Measurements from ENCODE around the gene POGZ.
A peak's percentile ranks its signal among the peaks of the same experiment; 100 is the strongest.
"Not testable (repeated sequence)": the region's sequence is repeated elsewhere in the genome, so short reads cannot be mapped to it uniquely, and the experiment has no call there.

POGZ gene

DNA sequence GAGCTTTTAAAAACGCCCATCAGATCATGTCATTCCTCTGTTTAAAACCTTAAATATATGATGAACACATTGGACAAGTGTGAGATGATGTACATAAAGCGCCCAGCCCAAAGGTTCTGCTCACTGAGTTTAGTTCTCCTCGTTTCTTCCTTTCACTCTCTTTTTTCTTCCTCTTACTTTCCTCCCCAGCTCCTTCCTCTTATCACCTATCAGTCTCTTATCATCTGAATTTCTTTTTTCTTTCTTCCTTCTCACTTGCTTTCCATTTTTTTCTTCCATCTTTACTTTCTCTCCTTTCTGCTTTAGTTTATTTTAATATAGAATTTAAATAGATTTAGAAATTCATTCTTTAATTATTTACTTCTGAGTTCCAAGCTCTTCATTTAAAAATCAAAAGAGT is 17.8 kb upstream of the POGZ start:
- no peak for DNase-seq

DNA sequence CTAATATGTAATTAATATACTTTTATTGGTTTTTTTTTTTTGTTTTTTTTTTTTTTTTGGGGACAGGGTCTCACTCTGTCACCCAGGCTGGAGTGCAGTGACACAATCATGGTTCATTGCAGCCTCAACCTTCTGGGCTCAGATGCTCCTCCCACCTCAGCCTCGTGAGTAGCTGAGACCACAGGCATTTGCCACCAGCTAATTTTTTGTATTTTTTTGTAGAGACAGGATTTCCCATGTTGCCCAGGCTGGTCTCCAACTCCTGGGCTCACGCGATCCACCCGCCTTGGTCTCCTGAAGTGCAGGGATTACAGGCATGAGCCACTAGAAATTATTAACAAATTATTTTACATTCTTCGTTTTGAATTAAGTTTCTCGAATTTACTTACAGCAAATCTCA is 16.8 kb upstream of the POGZ start:
- DNase-seq, result no peak

DNA sequence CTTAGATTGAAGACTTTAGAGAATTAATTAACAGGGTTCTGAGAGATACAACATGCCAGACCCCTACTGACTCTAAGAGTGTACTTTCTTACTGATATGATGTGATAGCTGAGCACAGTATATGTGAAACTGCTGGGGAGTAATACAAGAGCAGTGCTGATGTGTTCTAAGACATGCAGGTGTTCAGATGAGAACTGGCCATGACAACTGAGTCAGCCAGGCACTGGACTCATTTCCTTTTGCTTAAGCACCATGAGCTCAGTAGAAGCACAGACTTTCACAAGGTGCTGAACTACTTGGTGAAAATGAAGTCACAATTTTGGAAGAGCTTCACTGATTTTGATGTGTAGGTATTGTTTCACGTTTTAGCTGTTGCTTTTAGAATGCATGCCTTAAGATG is 15.9 kb upstream of the POGZ start:
- no peak for DNase-seq

DNA sequence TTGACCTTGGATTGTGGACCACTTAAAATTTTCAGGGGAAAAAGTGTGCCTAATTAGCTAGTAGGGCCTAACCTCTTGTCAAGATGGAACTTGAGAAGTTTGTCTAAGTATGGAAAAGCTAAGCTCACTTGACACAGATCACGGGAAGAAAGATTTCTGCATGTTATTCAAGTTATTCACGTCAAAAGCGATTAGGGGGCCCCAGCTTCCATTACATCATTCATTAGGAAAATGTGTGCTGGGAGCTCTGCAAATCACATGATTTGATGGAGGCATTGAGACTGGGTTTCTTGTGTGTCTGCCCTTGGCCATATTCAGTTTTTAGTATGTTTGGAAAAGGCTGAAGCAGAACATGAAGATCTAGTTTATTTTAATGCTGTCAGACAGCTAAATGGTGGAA is 15.5 kb upstream of the POGZ start:
- peak; percentile 74 for DNase-seq

DNA sequence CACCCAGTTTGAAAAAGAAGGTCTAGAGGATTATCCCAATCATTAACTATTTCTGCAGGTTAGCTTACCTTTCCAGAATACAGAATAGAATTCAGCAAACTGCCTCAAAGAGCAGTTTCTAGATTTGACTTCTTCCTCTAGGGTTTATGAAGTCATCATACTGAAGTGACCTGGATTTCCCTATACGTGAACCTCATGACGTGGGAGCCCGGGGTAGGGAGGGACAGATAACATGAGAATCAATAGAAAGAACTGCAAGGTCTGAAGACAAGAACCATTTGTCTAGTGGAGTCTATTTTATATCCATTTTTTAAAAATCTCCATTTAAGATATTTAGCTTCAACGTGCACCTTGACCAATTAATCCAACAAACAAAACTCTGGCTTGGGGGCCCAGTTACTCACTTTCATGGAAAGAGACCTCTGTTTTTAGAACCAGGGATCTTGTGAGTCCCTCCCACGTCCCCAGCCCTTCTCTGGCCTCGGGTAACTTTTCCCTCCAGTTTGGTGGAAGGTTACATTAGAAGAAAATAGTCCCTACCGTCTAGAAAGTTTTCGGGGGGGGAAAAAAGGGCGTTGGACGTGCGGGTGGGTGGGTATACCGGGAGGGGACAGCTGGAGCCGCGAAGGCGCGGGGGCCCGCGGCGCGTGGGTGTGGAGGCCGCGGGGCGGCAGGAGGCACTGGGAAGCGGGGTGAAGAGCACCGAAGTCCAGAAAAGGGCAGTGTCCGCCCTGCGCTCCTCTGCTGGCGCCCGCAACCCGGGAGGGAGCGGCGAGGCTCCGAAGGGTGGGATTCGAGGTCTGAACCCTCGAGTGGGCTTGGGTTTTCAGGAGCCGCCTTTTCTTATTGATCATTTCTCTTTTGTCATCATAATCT is 13.8 kb upstream of the POGZ start:
- DNase-seq, result peak; percentile 78

DNA sequence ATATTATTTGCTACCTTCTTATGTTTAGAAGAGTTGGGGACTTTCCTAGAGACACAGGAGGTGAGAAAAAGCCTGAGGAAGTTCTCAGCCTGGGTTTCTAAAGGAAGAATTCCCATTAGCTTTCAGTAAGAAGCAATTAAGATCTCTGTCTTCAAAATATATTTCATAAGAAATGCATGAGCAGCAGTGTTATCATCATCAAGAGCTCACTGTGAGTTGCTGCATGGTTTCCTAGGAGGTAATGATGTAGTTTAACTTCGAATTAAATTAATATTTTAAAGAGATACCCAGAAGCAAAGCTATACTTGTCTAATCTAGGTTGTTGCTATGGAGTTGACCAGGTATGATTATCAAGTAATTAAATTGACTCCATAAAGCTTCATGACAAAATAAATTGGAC is 5.7 kb upstream of the POGZ start:
- no peak for DNase-seq

DNA sequence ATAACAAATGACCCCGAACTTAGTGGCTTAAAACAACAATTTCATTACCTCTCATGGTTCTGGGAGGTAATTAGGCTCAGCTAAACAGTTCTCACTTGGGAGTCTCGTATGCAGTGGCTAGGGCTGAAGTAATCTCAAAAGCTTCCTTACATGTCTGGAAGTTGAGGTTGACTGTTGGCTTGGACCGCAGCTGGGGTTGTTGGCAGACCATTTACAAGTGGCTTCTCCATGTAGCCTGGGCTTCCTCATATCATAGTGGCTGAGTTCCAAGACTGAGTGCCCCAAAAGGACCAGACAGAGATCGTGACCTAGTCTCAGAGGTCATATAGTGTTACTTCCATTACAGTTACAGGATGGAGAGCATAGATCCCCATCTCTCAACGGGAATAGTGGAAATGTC is 2.4 kb upstream of the POGZ start:
- DNase-seq, result no peak

DNA sequence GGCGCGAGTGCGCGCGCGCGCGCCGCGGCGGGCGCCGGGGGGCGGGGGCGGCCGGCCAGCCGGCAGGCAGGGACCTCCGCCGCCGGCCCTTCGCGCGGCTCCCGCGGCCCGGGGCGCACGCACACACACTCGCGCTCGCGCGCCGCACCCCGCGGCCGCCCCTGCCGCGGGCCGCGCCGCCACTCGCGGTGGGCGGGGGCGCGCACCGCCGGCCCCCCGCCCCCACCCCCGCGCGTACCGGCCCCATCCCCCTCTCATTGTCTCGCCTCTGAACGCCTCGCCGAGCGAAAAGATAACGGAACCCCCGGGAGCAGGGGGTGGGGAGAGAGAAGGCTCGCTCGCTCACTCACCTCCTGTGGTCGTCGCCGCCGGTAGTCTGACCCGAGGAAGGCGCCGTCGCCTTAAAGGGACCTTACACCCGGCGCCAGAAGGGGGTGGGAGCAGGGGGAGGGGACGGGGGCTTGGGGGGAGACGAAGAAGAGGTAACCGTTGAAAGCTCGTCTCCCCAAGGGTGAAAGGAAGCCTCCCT is 428 bp downstream of the POGZ start:
- peak; percentile 55 for DNase-seq

DNA sequence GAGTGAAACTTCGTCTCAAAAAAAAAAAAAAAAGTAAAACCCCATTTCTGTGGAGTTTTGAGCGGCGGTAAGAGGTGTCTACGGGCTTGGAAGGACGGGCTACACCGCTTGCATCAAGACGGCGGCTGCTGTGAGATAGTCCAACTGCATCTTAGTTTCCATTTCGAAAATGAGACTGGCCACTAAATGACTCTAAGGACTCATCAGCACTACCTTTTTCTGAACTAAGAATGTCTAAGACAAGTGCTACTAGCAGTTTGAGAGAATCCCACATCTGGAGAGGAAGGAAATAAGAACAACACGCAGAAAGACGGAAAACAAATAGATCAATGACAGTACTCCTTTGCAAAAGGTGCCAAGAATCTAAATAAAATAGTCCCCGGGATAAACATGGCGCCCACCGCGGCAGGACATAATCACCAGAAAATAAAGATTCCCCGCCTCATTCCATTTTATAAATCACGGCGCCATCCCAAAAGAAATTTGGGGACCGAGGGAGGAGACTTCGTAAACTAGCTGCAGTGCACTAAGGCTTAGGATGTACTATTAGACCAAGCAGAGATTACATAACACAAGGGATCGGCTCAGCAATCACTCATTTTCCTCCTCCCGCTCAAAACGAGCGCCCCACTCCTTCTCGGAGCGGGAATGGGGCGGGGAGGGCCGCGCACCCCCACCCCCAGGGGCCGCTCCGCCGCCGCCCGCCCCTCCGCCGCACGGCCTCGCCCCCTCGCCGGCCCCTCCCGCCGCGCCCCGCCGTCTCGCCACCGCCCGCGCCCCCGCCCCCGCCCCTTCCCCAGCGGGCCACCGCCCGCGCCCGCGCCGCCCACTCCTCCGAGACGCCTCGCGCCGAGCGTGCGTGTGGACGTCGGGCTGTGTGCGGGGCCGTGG is 1.1 kb downstream of the POGZ start:
- DNase-seq, result peak; percentile 83

DNA sequence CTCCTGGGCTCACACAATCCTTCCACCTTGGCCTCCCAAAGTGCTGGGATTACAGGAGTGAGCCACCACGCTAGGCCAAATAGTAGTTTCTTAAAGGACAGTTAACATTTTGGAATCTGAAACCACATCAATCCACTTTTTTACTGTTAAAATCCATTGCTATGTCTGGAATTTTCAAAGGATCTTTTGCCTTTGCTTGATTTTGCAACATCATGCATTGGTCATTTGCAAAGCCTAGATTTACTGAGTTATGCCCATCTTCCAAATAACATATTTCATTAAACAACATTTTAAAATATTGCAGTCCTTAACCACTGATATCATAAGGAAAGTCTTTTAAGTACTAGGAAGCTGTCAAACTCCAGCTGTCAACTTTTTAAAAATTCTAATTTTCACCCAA is 3.3 kb downstream of the POGZ start:
- DNase-seq, result no peak

DNA sequence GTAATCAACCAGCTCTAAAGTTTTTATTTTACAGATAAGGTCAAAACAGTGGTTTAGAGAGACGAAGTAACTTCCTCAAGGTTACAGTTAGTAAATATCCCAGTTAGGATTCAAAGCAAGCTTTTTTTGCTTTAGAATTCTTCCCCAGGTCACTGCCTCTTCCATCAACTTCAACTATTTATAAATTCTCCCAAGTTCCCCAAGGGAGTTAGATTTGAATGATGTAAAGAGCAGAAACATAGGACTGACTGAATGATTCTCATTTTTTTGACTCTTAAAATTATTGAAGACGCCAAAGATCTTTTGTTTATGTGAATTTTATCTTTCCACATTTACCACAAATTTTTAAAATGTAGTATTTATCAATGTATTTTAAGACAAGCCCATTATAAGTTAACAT is 4.1 kb downstream of the POGZ start:
- no peak for DNase-seq

DNA sequence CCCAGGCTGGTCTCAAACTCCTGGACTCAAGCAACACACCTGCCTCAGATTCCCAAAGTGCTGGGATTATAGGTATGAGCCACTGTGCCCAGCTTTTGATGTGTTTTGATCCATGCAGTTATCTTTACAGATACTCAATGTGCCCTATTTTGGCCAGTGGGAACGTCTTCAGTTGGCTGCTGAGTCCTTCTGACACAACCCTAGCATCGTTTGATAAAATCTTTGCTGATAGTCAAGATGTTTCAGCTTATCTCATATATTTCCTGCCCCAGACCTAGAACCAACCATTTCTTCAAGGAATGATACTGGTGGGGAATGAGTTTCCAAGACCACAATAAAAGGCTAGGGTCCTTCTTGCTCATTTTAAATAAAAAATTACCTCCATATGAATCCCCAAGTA is 11.6 kb downstream of the POGZ start:
- no peak for DNase-seq

DNA sequence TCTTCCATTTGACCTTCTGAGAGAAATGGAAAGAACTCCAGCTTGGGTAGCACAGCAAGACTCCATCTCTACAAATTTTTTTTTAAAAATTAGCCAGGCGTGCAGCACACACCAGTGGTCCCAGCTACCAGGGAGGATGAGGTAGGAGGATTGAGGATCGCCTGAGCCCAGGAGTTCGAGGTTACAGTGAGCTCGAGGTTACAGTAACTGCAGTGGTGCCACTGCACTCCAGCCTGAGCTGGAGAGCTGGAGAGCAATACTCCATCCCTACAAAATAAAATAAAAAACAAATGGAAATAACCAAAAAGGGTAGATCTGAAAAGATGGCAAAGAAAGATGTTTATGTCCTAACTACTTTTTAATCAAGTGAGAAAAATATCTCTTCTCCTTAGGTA is 14.5 kb downstream of the POGZ start:
- no peak for DNase-seq

DNA sequence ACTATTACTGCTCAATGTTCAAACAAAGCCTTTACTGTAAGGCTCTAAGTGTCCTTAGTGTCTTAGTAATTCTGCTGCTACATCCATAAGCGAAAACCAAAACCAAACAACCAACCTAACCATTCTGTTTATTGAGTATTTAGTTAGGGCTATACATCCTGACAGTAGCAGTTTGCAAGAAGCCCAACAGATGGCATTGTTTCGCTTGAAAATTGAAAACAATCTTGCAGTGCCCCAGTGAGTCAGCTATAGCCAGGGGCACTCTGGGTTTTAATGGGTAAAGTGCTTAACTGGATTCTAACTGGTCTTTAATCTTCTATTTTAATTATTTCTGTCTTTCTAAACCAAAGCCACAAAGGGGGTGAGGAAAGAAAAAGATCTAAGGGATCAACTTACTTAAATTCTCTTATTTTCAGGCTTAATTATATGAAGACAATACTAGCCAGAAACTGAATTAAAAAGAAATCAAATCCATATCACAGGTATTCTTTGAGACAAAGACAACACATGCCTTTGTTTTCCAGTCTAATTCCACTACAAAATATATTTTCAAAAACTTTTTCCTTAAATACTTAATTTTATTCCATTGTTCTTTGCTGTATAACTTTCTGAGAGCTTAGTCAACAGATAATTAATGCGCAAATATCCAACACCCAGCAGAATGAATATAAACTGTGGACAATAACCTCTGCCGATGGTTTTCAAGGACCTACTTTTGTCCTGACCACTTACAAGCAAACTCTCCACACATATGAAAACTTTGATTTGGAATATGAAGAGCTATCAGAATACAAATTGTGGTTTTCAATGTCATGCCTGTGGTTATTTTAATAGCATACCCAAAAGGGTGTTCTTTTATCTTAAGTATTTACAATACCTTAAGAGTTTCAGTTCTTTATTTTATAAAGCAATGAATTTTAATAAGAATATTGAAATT is 15.2 kb downstream of the POGZ start:
- DNase-seq, result peak; percentile 60

DNA sequence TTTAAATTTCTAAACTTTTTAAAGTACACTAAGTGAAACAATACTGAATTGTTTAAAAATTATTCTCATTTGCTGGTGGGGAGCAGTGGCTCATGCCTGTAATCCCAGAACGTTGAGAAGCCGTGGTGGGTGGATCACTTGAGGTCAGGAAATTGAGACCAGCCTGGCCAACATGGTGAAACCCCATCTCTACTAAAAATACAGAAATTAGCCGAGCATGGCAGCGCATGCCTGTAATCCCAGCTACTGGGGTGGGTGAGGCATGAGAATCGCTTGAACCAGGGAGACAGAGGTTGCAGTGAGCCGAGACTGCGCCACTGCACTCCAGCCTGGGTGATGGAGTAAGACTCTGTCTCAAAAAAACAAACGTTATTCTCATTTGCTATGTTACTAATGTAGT is 21.9 kb downstream of the POGZ start:
- DNase-seq, result not testable (repeated sequence)

DNA sequence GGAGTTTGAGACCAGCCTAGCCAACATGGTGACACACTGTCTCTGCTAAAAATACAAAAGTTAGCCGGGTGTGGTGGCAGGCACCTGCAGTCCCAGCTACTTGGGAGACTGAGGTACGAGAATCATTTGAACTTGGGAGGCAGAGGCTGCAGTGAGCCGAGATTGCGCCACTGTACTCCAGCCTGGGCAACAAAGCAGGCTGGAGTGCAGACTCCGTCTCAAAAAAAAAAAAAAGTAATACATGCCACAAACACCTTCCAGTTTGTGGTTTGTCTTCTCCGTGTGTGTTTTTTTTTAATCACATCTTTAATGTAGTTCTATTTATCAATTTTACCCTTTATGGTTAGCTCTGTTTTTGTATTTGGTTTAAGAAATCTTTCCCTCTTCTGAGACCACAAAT is 22.3 kb downstream of the POGZ start:
- no peak for DNase-seq

DNA sequence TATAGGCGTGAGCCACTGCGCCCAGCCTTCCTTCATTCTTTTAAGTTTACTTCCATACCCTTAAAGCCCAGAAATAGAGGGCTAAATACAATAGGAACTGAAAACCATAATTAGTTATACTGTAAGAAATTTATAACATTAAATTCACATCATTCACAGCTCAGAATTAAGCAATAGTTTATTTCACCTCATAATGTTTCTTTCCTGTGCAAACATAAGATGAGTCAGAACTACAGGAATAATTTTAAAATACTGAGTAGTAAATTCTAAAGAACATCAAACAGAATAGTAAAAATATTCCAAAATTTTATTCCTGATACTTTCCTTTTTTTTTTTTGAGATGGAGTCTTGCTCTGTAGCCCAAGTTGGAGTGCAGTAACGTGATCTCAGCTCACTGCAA is 24.1 kb downstream of the POGZ start:
- no peak for DNase-seq

DNA sequence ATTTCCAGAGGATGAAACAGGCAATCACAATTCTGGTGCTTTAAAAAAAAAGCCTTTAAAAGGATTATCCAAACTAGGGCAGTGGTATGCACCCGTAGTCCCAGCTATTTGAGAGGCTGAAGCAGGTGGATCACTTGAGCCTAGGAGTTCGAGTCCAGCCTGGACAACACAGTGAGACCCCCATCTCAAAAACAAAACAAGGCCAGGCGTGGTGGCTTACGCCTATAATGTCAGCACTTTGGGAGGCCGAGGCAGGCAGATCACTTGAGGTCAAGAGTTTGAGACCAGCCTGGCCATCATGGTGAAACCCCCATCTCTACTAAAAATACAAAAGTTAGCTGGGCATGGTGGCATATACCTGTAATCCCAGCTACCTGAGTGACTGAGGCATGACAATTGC is 25.5 kb downstream of the POGZ start:
- not testable (repeated sequence) for DNase-seq

DNA sequence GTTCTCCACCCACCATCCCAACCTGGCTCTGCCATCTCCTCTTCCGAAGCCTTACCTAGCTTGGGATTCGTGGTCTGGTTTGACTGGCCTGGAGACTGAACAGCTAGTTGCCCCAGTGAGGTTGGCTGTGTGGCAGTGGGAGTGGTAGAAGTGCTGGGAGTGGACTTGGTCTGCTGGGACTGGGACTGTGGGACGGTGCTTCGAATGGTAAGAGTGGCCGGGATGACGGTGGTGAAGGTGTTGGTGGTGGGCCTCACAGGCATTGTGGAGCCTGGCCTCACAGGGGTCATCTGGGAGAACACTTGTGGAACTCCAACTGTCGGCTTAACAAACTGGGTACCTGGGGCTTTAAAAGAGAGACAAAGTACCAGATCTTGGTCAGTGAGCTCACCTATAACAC is 31.2 kb downstream of the POGZ start:
- no peak for DNase-seq

DNA sequence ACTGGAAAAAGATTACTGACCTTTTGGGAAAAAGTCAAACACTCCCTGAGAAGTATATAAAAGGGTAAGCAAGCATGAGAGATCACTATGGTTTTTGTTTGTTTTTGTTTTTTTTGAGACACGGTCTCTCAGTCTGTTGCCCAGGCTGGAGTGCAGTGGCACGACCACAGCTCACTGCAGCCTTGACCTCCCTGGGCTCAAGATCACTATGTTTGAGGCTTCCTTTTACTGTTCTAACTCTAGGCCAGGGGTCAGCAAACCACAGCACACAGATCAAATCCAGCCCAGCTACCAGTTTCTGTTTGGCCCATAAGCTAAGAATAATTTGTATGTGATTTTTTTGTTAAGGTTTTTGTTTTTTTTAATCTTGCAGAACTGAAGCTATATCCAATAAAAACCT is 34.2 kb downstream of the POGZ start:
- no peak for DNase-seq

DNA sequence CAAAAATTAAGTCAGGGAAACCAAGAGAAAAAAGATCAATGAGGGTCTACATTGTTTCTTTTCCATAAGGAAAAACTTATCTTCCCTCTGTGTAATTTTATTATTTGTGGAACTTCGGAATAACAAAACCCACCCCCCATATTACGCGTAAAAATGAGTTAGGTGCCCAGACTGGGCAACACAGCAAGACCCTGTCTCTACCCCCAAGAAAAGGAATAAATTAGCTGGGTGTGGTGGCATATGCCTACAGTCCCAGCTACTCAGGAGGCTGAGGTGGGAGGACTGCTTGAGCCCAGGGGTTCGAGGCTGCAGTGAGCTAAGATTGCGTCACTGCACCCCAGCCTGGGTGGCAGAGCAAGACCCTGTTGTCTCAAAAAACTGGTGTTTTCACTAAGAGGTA is 39.5 kb downstream of the POGZ start:
- no peak for DNase-seq

DNA sequence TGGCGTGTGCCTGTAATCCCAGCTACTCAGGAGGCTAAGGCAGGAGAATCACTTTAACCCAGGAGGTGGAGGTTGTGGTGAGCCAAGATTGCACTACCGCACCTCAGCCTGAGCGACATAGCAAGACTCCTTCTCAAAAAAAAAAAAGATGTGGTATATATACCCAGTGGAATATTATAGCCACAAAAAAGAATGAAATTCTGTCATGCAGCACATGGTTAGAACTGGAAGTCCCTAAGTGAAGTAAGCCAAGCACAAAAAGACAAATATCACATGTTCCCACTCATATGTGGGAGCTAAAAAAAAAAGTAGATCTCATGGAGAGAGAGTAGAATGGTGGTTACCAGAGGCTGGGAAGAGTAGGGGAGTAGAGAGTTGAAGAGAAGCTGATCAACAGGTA is 41.2 kb downstream of the POGZ start:
- DNase-seq, result no peak

DNA sequence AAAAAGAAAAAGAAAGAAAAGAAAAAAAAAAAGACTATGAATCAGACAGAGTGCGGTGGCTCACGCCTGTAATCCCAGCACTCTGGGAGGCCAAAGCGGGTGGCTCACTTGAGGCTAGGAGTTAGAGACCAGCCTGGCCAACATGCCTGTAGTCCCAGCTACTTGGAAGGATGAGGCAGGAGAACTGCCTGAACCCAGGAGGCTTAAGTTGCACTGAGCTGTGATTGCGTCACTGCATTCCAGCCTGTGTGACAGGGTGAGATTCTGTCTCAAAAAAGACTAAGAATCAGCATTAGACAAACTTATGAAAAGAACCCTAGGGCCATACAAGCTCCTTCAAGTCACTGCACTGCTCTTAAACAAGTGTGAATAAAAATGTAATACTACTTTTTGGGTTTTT is 43.1 kb downstream of the POGZ start:
- DNase-seq, result no peak

Data from retina (tissue), 1 donor.